Bladder microvascular endothelial cell (primary cell): Measurements from ENCODE around the gene STRN. TPM values are rescaled to one million over a fixed set of nuclear protein-coding genes. Genes with fewer than 3 reads are reported as not detected.

ENCODE experiments used
- total RNA-seq: library from RNA; depleted of rRNA; stranded (reverse); fragments of >200 nt; gene quantifications from 2 replicates; pipeline ENCODE4 v1.2.3, GENCODE V29; 2014

The STRN gene
- 14.7 and 36.7 TPM in 2 replicates for total RNA-seq

GRCh38 chr2:36966370-36967235 lies at the start of gene STRN:
TSS of gene STRN (minus strand) at chr2:36966536. CDS start at chr2:36966463, 73 bp downstream.

Other genes with a start within 250 kb of the STRN start
- 18.6 and 37.9 TPM in 2 replicates for gene HEATR5B, start 117.8 kb upstream of the STRN start, total RNA-seq
- 4.0 and 7.7 TPM in 2 replicates for gene GPATCH11, start 118.0 kb upstream of the STRN start, total RNA-seq
- 15.9 and 27.2 TPM in 2 replicates for gene EIF2AK2, start 190.4 kb upstream of the STRN start, total RNA-seq
- not detected in 2 replicates for gene SULT6B1, start 222.1 kb upstream of the STRN start, total RNA-seq
- 7.4 and 13.0 TPM in 2 replicates for gene CEBPZOS, start 230.0 kb upstream of the STRN start, total RNA-seq